Renal pelvis (tissue), 4 donors: ENCODE results near the gene MRPS31. TPM values are rescaled to one million over a fixed set of nuclear protein-coding genes. Genes with fewer than 3 reads are reported as not detected.

Experiments used
- DNase-seq: peaks from one replicate; pipeline ENCODE4 v3.0.0-alpha.2; 2013
- polyA plus RNA-seq, 3 donors: library from polyadenylated mRNA; unstranded; fragments of 120-200 nt; gene quantifications; one replicate each; pipeline ENCODE4 v1.2.1, GENCODE V29; 2013; ENCODE audit not compliant: insufficient read length in 3 of 3

The MRPS31 gene
- polyA plus RNA-seq, 3 donors, result 41.4 to 52.2 (median 49.1) TPM

DNA sequence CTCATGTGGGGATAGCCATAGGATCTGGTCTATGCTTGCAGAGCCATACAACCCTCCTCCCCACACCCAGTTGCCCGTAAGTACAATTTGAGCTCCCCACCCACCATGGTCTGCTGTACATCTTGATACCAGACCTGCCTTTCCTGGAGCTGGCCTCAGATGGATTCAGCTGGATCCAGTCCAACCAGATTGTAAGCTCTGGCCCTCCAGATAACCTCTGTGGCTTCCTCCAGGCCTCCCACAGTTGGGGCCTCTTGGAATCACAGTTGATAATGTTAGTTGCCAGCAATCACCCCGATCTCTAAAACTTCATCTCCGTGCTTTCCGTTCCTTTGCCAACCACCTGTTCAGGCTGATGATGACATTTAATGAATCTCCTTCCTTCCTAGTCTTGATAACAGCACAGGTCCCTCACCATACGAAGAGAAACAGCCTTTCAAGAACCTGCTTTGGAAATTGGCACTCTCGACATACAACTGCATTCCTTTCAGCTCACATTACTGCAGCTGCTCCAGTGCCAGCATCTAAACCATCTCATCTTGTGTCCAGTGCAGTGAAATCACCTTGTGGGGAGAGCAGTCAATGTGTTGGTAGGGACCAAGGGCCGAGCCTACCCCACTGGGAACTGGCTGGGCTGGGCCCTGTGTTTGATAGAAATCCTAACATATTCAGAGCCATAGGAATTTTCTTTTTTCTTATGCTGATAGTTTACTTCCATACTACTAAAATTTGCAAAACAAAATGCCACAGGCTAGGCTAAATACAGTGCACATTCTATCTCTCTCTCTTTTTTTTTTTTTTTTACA, 89.4 kb downstream of the MRPS31 start:
- no peak for DNase-seq

DNA sequence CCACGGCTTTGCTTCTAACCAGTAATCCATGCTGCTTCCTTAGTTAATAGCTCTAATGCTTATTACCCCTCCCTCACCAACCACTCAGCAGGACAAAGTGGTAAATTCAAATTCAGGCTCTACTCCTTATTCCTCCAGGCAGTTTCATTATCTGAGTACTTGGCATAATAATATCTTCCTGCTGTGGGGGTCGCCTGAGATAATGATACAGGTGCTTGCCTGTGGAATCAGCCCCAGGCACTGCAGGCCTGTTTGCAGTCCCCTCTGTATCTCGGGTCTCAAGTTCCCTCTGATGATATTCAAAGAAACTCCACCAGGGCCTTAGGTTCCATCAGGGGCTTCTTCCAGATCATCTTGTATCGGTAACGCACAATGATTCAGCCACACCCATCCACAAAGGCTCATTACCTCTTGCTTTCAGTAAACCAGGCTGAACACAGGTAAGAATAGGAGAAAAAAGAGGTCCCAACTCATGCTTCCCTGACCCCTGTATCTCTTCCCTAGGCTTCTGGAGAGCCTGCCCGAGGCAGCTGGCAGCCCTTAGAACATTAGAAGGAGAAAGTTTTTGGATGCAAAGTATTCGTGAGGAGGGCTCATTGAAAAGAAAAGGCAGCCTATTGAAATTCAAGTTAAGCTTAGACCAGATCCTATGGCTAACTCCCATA, 90.2 kb downstream of the MRPS31 start:
- no peak for DNase-seq

DNA sequence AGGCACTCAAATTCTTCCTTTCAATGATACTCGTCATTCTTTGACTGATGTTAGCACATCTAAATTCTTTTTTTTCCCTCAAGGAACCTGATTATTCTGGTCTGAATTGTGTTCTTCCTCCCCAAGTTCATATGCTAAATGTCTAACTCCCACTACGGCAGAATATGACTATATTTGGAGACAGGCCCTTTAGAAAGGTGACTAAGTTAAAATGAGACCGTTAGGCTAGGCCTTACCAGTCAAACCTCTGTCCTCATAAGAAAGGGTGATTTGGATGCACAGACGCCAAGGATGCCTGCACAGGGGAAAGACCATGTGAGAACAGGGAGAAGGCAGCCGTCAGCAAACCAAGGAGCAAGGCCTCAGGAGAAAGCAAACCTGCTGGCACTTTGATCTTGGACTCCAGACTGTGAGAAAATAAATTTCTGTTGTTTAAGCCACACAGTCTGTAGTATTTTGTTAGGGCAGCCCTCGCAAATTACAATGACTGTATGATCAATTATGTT, 91.5 kb downstream of the MRPS31 start:
- no peak for DNase-seq

Other genes with a start within 250 kb of the MRPS31 start
- gene FOXO1, start 104.5 kb downstream of the MRPS31 start, polyA plus RNA-seq, result 10 to 100 TPM; 12.9 to 14.0 (median 14.0) TPM
- gene SLC25A15, start 18.4 kb upstream of the MRPS31 start, polyA plus RNA-seq, result 10 to 100 TPM; 17.1 to 22.3 (median 18.9) TPM
- 10 to 100 TPM; 48.9 to 51.7 (median 51.5) TPM for gene ELF1, start 248.1 kb upstream of the MRPS31 start, polyA plus RNA-seq